ENCODE data around the gene HSDL1.

HSDL1 gene

DNA sequence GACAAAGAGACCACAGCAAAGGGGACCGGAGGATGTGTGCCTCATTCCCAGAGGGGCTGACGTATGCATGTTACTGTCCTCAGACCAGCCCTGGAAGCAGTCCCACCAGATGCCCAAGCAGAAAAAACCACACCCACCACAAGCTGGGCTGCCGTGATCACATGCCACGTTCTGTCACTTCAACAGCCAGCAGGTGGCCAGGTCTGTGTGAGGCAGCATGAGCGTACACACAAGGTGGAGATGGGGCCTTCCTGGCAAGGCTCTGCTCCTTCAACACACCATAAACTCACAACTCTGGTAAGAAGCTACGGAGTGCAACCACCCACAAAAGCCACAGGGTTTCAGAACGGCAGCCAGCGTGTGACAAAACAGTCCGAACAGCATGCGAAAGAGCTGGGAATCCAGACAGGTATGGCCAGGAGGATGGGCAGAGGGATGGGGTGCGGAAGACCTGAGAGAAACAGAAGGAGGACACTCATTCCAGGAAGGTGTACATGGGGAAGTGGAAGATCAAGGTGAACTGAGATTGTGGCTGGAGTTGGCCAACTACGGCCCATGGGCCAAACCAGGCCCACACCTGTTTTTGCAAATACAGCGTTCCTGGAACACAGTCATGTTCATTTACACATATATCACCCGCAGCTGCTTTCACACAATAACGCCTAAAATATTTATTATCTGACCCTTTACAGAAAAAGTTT lies 56.1 kb downstream of the HSDL1 start:
- Mint-ChIP-seq H3K4me3 (no peak overlapping the region), H3K4me1 (peaks cover 36% of the 10 kb centered on the region), H3K36me3 (ENCODE audit: insufficient read depth) (peaks cover 69% of the 10 kb centered on the region), H3K27ac (ENCODE audit: low read depth) (peak overlapping the region; percentile 83), H3K27me3 (no peaks in the 10 kb centered on the region), H3K9me3 (no peaks in the 10 kb centered on the region)
- DNase-seq (ENCODE audit: low spot score in 2 of 2) (peak in 1 of 2 donors; percentile 32), ATAC-seq (replicated peaks; ENCODE audit: extremely low read depth, poor library complexity, severe bottlenecking) (peak; percentile 68)

DNA sequence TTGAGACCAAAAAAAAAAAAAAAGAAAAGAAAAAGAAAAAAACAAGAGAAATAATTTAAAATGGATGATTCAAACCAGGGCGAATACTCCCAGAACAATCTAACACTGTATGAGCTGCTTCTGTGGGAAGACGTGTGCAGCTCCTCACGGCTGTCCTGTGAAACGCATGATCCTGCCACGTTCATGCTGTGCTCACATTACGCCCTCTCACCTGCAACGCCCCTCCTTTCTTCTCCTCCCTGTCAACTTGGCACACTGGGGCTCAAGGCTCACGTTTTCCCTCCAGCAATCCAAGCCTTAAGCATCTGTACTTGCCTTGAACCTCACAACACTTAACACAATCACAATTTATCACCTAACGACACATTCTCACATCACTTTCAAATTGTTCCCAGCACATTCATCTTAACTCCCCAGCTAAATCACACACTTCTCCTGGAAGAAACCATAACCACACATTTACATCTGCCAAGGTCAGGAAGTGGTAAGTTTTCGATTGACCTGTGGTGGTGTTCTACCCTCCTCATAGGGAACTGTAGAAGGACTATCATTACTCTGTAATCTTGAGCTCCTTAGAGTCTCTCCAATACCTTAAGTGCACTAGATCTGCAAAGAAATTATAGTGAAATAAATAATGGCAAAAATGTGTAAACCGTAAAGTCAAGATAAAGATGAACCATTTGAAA lies 57.4 kb downstream of the HSDL1 start:
- ATAC-seq (replicated peaks; ENCODE audit: extremely low read depth, poor library complexity, severe bottlenecking) (no peak), DNase-seq (ENCODE audit: low spot score in 2 of 2) (no peak)
- H3K27me3 Mint-ChIP-seq: no peaks in the 10 kb centered on the region
- no peak overlapping the region for H3K4me3 Mint-ChIP-seq
- H3K9me3 Mint-ChIP-seq: no peaks in the 10 kb centered on the region
- peaks cover 36% of the 10 kb centered on the region for H3K4me1 Mint-ChIP-seq
- H3K36me3 Mint-ChIP-seq (ENCODE audit: insufficient read depth): peaks cover 62% of the 10 kb centered on the region
- peak overlapping the region; percentile 22 for H3K27ac Mint-ChIP-seq (ENCODE audit: low read depth)

DNA sequence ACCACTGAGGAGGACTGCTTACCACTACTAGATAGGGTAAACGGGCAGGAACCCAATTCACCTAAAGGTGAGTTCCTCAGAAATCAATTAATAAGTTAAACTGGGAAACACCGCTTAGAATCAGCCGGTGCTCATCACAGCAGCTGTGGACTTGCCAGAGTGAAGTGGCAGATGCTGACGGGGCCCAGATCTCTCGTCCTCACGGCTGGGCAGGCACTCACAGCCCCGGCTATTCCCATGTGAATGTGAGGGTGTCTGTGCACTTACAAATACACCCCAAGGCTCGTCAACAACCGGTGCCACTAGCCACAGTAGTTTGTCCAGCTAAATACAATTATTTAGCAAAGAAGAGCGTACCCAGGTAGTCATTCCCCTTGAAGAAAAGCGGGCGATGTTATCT lies 58.0 kb downstream of the HSDL1 start:
- ATAC-seq (replicated peaks; ENCODE audit: extremely low read depth, poor library complexity, severe bottlenecking): no peak
- Mint-ChIP-seq H3K4me3 (no peak overlapping the region), H3K4me1 (peaks cover 36% of the 10 kb centered on the region)

DNA sequence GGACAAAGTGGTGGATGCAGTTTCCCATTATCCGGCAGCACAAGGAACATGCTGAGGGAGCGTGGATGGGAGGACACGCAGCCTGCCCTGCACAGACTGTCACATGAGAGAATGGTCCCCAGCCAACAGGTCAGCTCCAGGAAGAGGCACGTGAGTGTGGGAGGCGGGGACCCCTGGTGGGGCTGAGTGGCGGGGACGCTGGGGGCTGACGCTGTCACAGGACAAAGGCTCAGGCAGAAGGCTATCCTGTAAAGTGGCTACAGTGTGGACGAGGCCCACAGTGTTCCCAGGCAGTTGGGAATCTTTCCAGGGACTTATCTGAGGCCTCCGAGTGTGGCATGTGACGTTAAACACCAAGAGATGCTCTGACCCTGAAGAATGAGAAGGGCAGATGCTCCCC lies 58.6 kb downstream of the HSDL1 start:
- Mint-ChIP-seq H3K36me3 (ENCODE audit: insufficient read depth) (peaks cover 53% of the 10 kb centered on the region), H3K27me3 (no peaks in the 10 kb centered on the region), H3K27ac (ENCODE audit: low read depth) (no peak overlapping the region), H3K4me3 (no peak overlapping the region), H3K9me3 (no peaks in the 10 kb centered on the region), H3K4me1 (peaks cover 36% of the 10 kb centered on the region)
- no peak for DNase-seq (ENCODE audit: low spot score in 2 of 2)
- no peak for ATAC-seq (replicated peaks; ENCODE audit: extremely low read depth, poor library complexity, severe bottlenecking)

More for the DNA sequence above, 58.0 kb downstream of the HSDL1 start:
- H3K9me3 Mint-ChIP-seq: no peaks in the 10 kb centered on the region
- H3K27ac Mint-ChIP-seq (ENCODE audit: low read depth): peak overlapping the region; percentile 22
- no peaks in the 10 kb centered on the region for H3K27me3 Mint-ChIP-seq
- H3K36me3 Mint-ChIP-seq (ENCODE audit: insufficient read depth): peaks cover 57% of the 10 kb centered on the region
- no peak for DNase-seq (ENCODE audit: low spot score in 2 of 2)

DNA sequence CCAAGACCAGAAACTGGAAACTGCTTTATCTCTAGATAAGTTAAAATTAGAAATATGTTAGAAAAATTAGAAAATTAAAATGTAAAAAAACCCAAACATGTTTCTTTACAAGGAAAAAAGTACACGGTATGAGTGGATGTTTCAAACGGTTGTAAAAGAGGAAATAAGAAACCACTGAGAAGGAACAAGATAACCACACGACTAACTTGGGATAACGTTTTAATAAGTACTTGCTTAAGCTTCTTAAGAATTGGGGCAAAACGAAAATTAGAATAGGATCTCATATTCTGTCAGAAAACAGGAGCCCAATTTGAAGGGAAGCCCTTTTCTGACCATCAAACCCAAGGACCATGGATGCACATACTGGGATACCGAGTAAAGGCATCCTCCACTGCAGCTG lies 59.2 kb downstream of the HSDL1 start:
- H3K4me3 Mint-ChIP-seq: no peak overlapping the region
- H3K36me3 Mint-ChIP-seq (ENCODE audit: insufficient read depth): peaks cover 53% of the 10 kb centered on the region
- no peak overlapping the region for H3K27ac Mint-ChIP-seq (ENCODE audit: low read depth)

DNA sequence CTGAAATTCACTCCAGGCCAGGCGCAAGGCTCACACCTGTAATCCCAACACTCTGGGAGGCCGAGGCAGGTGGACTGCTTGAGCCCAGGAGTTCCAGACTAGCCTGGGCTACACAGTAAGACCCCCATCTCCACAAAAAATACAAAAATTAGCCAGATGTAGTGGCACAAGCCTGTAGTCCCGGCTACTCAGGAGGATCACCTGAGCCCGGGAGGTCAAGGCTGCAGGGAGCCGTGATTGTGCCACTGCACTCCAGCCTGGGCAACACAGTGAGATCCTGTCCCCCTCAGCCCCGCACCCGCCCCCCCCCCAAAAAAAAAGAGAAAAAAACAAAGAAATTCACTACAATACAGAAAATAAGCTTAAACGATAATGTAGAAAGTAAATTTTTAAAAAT lies 59.7 kb downstream of the HSDL1 start:
- ATAC-seq (replicated peaks; ENCODE audit: extremely low read depth, poor library complexity, severe bottlenecking) (no peak), DNase-seq (ENCODE audit: low spot score in 2 of 2) (no peak)
- no peak overlapping the region for H3K4me3 Mint-ChIP-seq
- H3K27ac Mint-ChIP-seq (ENCODE audit: low read depth): no peak overlapping the region
- H3K27me3 Mint-ChIP-seq: no peaks in the 10 kb centered on the region
- no peaks in the 10 kb centered on the region for H3K9me3 Mint-ChIP-seq
- H3K4me1 Mint-ChIP-seq: peaks cover 42% of the 10 kb centered on the region
- peaks cover 54% of the 10 kb centered on the region for H3K36me3 Mint-ChIP-seq (ENCODE audit: insufficient read depth)

More for the DNA sequence above, 59.2 kb downstream of the HSDL1 start:
- no peaks in the 10 kb centered on the region for H3K27me3 Mint-ChIP-seq
- ATAC-seq (replicated peaks; ENCODE audit: extremely low read depth, poor library complexity, severe bottlenecking): no peak
- peaks cover 39% of the 10 kb centered on the region for H3K4me1 Mint-ChIP-seq
- DNase-seq (ENCODE audit: low spot score in 2 of 2): no peak
- H3K9me3 Mint-ChIP-seq: no peaks in the 10 kb centered on the region

DNA sequence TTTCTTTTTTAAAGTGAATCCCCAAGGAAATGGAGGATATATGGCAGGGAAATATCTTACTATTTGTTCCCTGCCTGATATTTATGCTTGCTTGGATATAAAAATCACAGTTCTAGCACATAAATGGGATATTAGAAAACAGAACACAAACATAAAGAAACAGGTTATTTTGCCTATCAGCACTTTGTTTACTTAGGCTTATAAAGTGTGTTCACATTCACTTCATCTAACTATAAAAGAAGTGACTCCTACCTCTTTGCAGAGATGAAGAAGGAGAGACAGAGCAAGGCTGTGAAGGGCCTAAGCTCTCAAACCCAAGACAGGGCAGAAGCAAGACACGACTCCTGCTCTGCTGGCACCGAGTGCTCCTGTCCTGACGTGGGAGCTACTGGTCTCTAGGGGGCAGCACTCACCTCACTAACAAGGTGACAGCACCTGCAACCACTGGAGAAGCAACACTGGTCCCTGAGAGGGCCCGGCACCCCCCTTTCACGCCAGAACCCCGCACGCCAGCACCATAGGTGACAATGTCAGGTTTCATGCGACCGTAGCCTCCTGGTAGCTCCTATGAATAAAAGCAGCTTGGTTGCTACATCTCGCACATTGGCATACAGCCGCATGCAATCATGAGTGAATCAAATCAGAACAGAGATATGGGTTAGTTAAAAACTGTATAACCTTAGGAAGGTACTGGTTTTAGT lies 60.3 kb downstream of the HSDL1 start:
- no peaks in the 10 kb centered on the region for H3K9me3 Mint-ChIP-seq
- H3K4me3 Mint-ChIP-seq: no peak overlapping the region
- ATAC-seq (replicated peaks; ENCODE audit: extremely low read depth, poor library complexity, severe bottlenecking): peak; percentile 77
- peaks cover 54% of the 10 kb centered on the region for H3K36me3 Mint-ChIP-seq (ENCODE audit: insufficient read depth)
- H3K27me3 Mint-ChIP-seq: no peaks in the 10 kb centered on the region
- H3K27ac Mint-ChIP-seq (ENCODE audit: low read depth): no peak overlapping the region
- peak; percentile 46 to 51 for DNase-seq (ENCODE audit: low spot score in 2 of 2)
- peaks cover 42% of the 10 kb centered on the region for H3K4me1 Mint-ChIP-seq

DNA sequence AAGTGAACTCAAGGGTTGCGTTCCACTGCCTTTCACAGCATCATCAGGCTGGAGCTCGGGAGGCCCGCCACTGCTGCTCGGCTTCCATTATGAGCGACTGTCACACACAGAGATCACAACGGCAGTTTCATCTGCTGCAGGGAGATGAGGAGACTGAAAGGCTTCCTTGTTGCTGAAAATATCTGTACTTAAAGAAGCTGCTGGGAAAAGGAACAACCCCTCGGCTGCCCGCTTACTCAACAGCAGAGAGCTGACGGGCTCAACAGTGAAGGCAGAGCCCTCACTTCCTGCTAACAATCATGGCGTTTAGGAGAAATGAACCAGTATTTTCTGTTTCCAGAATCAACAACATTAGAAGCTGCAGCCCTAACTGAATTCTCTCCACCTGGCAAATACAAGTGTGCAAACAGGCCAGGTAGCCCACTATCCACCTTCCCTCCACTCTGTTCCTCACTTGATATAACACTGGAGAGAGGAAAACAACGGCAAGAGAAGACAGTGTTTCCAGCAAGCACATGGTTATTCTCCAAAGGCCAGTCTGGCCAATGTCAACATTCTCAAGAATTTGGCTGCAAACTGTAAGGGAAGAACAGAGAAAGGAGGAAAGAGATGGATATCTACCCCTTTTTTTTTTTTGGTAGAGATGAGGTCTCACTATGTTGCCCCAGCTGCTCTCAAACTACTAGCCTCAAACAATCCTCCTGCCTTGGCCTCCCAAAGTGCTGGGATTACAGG lies 62.0 kb downstream of the HSDL1 start:
- Mint-ChIP-seq H3K27me3 (no peaks in the 10 kb centered on the region), H3K9me3 (no peaks in the 10 kb centered on the region), H3K4me1 (peaks cover 33% of the 10 kb centered on the region), H3K27ac (ENCODE audit: low read depth) (no peak overlapping the region), H3K4me3 (no peak overlapping the region), H3K36me3 (ENCODE audit: insufficient read depth) (peaks cover 52% of the 10 kb centered on the region)
- ATAC-seq (replicated peaks; ENCODE audit: extremely low read depth, poor library complexity, severe bottlenecking): no peak
- DNase-seq (ENCODE audit: low spot score in 2 of 2): no peak

DNA sequence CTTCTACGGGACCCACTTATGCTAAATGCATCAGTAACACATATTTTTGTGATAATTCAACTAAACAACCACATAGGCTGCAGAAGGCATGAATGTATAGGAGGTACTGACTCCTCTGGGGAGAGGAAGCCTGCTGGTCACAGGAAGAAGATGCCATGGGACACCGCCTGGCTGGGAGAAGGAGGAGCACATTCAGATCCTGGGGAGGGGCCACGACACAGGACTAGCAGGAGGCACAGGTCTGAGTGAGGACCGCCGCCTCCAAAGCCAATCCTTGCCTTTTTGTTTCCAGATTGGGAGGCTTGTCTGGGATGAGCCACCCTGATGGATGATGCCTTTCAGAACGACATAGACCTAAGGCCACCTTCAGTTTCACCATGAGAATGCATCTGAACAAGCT lies 62.9 kb downstream of the HSDL1 start:
- H3K27me3 Mint-ChIP-seq: no peaks in the 10 kb centered on the region
- peaks cover 35% of the 10 kb centered on the region for H3K4me1 Mint-ChIP-seq
- DNase-seq (ENCODE audit: low spot score in 2 of 2) (no peak), ATAC-seq (replicated peaks; ENCODE audit: extremely low read depth, poor library complexity, severe bottlenecking) (no peak)
- no peak overlapping the region for H3K27ac Mint-ChIP-seq (ENCODE audit: low read depth)
- H3K36me3 Mint-ChIP-seq (ENCODE audit: insufficient read depth): peaks cover 50% of the 10 kb centered on the region
- H3K4me3 Mint-ChIP-seq: no peak overlapping the region
- H3K9me3 Mint-ChIP-seq: no peaks in the 10 kb centered on the region

DNA sequence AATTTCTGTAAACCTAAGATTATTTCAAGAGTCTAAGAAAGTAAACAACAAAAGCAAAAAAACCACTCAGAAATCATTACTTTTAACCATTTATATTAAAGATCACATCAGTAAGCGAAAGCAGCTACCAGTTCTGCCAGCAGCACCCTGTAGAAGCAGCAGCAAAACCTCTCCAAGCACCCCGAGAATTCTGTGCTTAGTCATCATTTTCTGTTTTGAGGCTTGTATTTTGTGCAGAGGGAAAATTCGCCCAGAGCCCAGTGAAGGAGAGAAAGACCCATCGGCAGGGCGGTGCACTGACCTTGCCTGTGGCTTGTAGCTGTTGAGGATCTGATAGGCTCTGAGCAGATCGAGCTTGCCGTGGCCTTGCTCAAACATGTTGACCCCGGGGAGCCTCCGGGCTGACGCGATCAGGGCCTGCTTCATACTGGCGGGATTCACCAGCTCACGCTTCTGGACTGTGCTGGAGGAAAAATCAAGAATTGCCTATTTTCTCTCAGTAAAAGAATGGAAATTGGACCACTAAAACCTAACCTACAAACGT lies 63.5 kb downstream of the HSDL1 start:
- ATAC-seq (replicated peaks; ENCODE audit: extremely low read depth, poor library complexity, severe bottlenecking) (no peak), DNase-seq (ENCODE audit: low spot score in 2 of 2) (no peak)
- no peak overlapping the region for H3K4me3 Mint-ChIP-seq
- H3K27me3 Mint-ChIP-seq: no peaks in the 10 kb centered on the region
- H3K4me1 Mint-ChIP-seq: peaks cover 39% of the 10 kb centered on the region
- H3K27ac Mint-ChIP-seq (ENCODE audit: low read depth): no peak overlapping the region
- peaks cover 48% of the 10 kb centered on the region for H3K36me3 Mint-ChIP-seq (ENCODE audit: insufficient read depth)
- no peaks in the 10 kb centered on the region for H3K9me3 Mint-ChIP-seq

DNA sequence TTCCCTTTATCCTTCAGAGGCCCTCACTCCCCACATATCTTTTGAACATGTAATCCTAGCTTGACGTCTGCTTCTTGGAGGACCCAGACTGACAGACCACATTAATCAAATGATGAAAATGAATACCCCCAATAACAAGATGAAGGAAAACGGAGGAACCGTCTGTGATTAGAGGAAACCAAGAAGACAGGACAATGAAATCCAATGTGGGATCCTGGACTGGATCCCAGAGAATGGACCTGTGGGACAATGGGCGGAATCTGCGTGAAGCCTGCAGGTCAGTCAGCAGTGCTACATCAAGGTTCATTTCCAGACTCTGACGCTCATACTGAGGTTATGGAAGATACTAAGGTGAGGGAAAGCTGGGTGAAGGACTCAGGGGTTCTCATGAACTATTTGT lies 64.2 kb downstream of the HSDL1 start:
- no peak overlapping the region for H3K27ac Mint-ChIP-seq (ENCODE audit: low read depth)
- no peak overlapping the region for H3K4me3 Mint-ChIP-seq
- no peaks in the 10 kb centered on the region for H3K9me3 Mint-ChIP-seq
- DNase-seq (ENCODE audit: low spot score in 2 of 2) (no peak), ATAC-seq (replicated peaks; ENCODE audit: extremely low read depth, poor library complexity, severe bottlenecking) (no peak)
- H3K36me3 Mint-ChIP-seq (ENCODE audit: insufficient read depth): peaks cover 42% of the 10 kb centered on the region
- H3K4me1 Mint-ChIP-seq: peaks cover 36% of the 10 kb centered on the region
- no peaks in the 10 kb centered on the region for H3K27me3 Mint-ChIP-seq

DNA sequence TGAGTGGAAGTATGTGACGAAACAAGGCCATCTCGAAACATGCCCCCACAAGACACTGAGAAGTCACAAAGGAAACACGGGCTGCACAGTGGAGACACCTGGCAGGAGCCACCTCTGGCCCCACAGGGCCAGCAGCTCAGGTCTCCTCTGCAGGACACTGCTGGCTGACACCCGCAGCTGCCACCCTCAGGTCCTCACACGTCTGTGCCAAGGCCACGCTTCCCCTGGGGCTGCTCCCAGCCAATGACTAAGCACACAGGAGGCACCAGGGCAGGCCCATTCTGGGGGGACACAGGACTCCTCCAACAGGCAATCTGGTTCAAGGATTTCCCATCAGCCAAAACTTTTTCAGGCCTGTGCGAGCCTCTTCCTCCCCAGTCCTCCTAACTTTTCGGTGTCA lies 64.6 kb downstream of the HSDL1 start:
- DNase-seq (ENCODE audit: low spot score in 2 of 2) (no peak), ATAC-seq (replicated peaks; ENCODE audit: extremely low read depth, poor library complexity, severe bottlenecking) (no peak)
- H3K27me3 Mint-ChIP-seq: no peaks in the 10 kb centered on the region
- peaks cover 44% of the 10 kb centered on the region for H3K36me3 Mint-ChIP-seq (ENCODE audit: insufficient read depth)
- H3K4me3 Mint-ChIP-seq: no peak overlapping the region
- H3K27ac Mint-ChIP-seq (ENCODE audit: low read depth): no peak overlapping the region
- H3K9me3 Mint-ChIP-seq: no peaks in the 10 kb centered on the region
- peaks cover 34% of the 10 kb centered on the region for H3K4me1 Mint-ChIP-seq
